NT2/D1 (cell line): ENCODE measurements around the gene BTBD6.

Source experiments
- DNase-seq: peaks from one replicate; pipeline ENCODE4 v3.0.0-alpha.2; 2011; ENCODE audit warnings: low read depth, low spot score
- H3K27me3 ChIP-seq: 2 replicates; pipeline ENCODE4 v1.6.0; 2011; ENCODE audit warnings: mild to moderate bottlenecking; ENCODE audit not compliant: insufficient read length, insufficient read depth
- H3K36me3 ChIP-seq: 2 replicates; pipeline ENCODE4 v1.6.1; 2011; ENCODE audit warnings: mild to moderate bottlenecking, low read length, mixed read lengths; ENCODE audit not compliant: insufficient read depth, insufficient read length
- H3K4me1 ChIP-seq: 2 replicates; pipeline ENCODE4 v1.5.1; 2011; ENCODE audit not compliant: insufficient read depth, insufficient read length
- H3K4me3 ChIP-seq: 2 replicates; pipeline ENCODE4 v1.5.1; 2011; ENCODE audit warnings: low read depth; ENCODE audit not compliant: insufficient read length
- H3K9ac ChIP-seq: 2 replicates; pipeline ENCODE4 v1.6.0; 2011; ENCODE audit warnings: low read depth; ENCODE audit not compliant: insufficient read length
- H3K9me3 ChIP-seq: 2 replicates; pipeline ENCODE4 v1.5.1; 2011; ENCODE audit warnings: mild to moderate bottlenecking, low read length; ENCODE audit not compliant: insufficient read depth
- SUZ12 ChIP-seq: IDR thresholded peaks from 2 replicates; pipeline ENCODE4 v1.6.1; 2011; ENCODE audit not compliant: insufficient read length, insufficient read depth; ENCODE audit errors: extremely low read depth
- YY1 ChIP-seq: IDR thresholded peaks from 2 replicates; pipeline ENCODE4 v1.6.1; 2011; ENCODE audit not compliant: insufficient read length, insufficient read depth
- ZNF274 ChIP-seq: IDR thresholded peaks from 2 replicates; pipeline ENCODE4 v1.6.1; 2011; ENCODE audit warnings: mild to moderate bottlenecking, low read depth, low read length

The BTBD6 gene

DNA sequence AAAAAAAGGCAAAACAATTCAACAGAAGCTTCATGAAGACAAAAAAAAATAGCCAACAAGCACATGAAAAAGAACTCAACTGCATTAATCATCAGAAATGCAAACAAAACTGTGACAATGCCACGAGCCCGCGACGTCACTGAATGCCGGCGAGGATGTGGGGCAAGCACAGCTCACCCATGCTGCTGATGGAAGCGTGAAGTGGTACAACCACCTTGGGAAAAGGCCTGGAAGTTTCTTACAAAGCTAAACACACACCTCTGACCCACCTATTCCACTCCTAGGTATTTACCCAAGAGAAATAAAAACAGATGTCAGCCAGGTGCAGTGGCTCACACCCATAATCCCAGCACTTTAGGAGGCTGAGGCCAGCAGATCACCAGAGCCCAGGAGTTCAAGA, 10.5 kb downstream of the BTBD6 start:
- no peak for DNase-seq
- H3K36me3 ChIP-seq = peaks cover under 1% of the 10 kb centered on the region
- H3K27me3 ChIP-seq = no peaks in the 10 kb centered on the region
- no peak overlapping the region for H3K9ac ChIP-seq
- H3K4me1 ChIP-seq = no peaks in the 10 kb centered on the region
- H3K4me3 ChIP-seq = no peak overlapping the region
- TF ChIP-seq YY1 (no peak), ZNF274 (no peak), SUZ12 (no peak)
- no peaks in the 10 kb centered on the region for H3K9me3 ChIP-seq

DNA sequence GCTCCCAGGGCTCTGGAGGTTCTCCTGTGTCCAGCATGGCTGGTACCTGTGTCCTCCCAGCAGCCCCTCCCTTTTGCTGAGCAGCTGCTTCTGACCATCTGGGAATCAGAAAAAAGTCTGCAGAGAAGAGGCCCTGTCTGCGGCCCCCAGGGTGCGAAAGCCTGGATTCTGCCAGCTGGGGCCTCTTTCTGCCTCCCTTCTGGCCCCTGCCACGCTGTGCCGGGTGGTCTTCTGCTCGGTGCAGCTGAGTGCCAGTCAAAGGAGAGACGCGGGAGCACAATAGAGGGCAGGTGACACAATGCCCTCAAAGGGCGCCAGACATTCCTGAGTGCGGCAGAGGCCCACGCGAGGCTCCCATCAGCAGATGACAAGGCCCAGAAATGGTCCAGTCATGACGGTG, 12.6 kb downstream of the BTBD6 start:
- H3K9ac ChIP-seq = no peak overlapping the region
- no peak for DNase-seq
- H3K4me1 ChIP-seq = no peaks in the 10 kb centered on the region
- H3K27me3 ChIP-seq = no peaks in the 10 kb centered on the region
- no peak overlapping the region for H3K4me3 ChIP-seq
- TF ChIP-seq YY1 = no peak
- H3K9me3 ChIP-seq = no peaks in the 10 kb centered on the region
- H3K36me3 ChIP-seq = no peaks in the 10 kb centered on the region

DNA sequence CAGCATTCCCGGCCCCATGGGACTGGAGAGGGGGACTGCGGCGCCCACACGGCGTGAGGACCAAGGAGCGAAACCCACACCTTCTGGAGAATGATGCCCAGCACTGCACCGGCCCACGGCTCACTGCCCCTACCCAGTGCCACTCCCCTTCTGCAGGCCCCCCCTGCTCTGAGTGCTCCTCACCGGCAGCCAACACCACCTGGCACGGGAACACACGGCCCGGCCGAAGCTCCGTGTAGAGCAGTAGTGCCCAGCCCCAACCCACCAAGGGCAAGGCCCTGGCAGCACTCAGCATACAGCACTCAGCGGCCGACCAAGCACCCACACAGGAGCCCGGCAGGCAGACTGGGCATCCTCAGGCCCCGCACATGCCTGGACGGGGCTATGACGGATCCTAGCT, 13.4 kb downstream of the BTBD6 start:
- DNase-seq = no peak
- Histone ChIP-seq H3K4me1 (no peaks in the 10 kb centered on the region), H3K9ac (no peak overlapping the region)

DNA sequence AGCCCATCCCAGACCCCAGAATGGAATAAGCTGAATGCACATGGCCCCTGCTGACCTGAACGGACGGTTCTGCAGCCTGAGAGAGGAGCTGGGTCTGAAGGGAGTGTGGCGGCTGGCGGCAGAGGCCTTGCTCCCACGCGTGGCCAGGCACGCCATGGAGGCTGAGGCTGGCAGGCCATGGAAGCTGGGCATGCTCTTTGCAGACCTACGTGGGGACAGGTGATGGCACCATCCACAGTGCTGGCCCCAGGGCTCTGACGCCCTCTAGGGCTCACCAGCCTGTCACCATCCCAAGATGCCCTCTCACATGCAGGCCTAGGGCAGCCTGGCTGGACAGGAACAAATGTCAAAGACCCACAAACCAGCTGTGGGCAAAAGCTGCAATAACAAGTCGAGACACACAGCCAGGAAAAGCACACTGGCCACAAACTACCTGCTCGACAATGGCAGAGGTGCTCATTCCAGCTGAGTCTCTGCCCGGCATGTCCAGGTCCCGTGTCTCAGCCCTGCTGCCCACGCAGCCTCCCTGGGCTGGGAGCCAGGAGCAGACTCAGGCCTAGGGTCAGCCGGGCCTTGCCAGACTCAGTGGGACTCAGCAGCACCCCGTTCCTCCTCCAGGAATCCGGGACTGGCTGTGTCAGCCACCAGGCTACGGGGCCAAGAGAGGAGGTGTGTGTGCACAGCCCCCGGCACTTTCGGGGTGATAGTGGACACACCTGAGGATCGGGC, 19.7 kb downstream of the BTBD6 start:
- DNase-seq = no peak
- H3K4me1 ChIP-seq = no peaks in the 10 kb centered on the region

More for the DNA sequence above, 13.4 kb downstream of the BTBD6 start:
- H3K27me3 ChIP-seq = no peaks in the 10 kb centered on the region
- TF ChIP-seq SUZ12 (no peak), YY1 (no peak), ZNF274 (no peak)
- no peaks in the 10 kb centered on the region for H3K9me3 ChIP-seq
- no peaks in the 10 kb centered on the region for H3K36me3 ChIP-seq
- no peak overlapping the region for H3K4me3 ChIP-seq

DNA sequence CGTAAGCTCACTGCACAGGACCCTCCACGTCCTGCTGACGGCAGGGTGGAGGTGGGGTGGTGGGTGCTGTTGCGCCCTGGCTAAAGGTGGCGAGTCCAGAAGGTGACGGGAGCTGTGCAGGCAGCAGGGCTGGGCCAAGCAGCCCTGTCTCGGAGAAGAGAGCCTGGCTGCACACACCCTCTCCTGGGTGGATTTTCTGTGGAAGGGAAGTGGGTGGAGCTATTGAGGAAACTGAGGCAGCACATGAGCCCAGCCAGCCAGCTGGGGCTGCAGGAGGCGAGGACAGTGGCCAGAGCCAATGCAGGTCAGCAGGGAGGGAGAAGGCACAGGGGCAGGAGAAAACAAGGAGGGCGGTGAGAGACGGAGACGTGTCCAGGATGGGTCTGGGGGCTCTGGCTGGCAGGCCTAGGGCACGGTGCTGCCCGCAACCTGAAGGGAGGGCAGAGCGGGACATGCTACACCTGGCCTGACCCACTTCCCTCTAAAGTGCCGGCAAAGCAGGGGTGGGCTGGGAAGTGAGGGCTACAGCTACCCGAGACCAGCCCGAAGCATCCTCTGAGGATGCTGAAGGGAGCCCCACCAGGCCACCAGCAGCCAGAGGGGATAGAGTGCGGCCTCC, 20.5 kb downstream of the BTBD6 start:
- Histone ChIP-seq H3K36me3 (peaks cover 4% of the 10 kb centered on the region), H3K9ac (no peak overlapping the region), H3K27me3 (no peaks in the 10 kb centered on the region), H3K4me1 (no peaks in the 10 kb centered on the region), H3K4me3 (no peak overlapping the region), H3K9me3 (no peaks in the 10 kb centered on the region)
- DNase-seq = no peak
- TF ChIP-seq YY1 (no peak), SUZ12 (no peak), ZNF274 (no peak)

More for the DNA sequence above, 19.7 kb downstream of the BTBD6 start:
- no peaks in the 10 kb centered on the region for H3K27me3 ChIP-seq
- no peak for TF ChIP-seq ZNF274
- no peak for TF ChIP-seq SUZ12
- TF ChIP-seq YY1 = no peak
- H3K9me3 ChIP-seq = no peaks in the 10 kb centered on the region
- peaks cover 4% of the 10 kb centered on the region for H3K36me3 ChIP-seq
- H3K9ac ChIP-seq = no peak overlapping the region
- H3K4me3 ChIP-seq = no peak overlapping the region

DNA sequence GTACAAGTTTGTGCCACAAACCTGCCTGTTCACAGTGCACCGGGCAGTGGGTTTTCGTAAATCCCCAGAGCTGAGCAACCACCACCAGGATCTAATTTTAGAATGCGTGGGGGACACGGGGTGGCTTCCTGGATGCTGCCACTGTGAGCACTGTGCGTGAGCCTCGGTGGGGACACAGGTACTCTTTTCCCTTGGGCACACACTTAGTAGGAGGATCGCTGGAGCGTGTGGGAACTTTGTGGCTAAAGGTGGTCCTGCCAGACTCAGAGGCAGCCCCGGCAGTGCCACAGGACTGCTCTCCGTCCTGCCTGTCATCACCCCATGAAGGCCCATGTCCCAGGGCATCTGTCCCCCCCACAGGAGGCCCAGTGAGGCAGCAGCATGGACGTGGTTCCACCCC, 21.1 kb downstream of the BTBD6 start:
- Histone ChIP-seq H3K27me3 (no peaks in the 10 kb centered on the region), H3K9me3 (no peaks in the 10 kb centered on the region), H3K4me3 (no peak overlapping the region), H3K4me1 (no peaks in the 10 kb centered on the region), H3K36me3 (peaks cover 4% of the 10 kb centered on the region), H3K9ac (no peak overlapping the region)
- DNase-seq = no peak
- TF ChIP-seq ZNF274 (no peak), YY1 (no peak), SUZ12 (no peak)

DNA sequence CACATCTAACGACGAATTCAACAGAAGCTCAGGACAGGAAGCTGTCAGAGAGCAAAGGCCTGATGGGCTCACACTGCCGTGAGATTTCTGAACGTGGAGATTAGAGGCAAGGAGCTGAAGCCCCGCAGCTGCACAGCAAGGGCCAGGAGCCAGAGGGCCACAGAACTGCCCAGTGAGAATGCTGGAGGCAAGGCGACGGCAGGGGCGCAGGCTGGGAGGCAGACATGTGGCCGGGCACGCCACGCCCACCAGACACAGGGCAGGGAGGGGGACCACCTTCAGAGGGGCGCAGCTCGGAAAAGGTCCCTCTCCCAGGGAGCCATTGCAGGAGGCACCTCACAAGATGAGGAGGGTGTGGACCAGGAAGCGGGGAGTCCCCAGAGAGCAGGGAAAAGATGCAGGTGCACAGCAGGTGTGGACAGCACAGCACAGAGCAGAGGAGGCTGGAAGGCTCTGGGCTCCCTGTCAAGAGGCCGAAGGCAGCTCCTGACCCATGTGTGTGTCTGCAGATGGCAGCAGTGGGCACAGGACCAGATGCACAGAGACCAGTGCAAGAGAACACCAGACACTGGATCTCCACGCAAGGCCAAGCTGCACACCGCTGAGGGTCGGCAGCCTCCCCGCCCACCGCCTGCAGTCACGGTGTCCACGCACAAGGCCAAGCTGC, 23.0 kb downstream of the BTBD6 start:
- Histone ChIP-seq H3K4me3 (no peak overlapping the region), H3K9ac (no peak overlapping the region), H3K4me1 (no peaks in the 10 kb centered on the region), H3K27me3 (no peaks in the 10 kb centered on the region), H3K36me3 (peaks cover 4% of the 10 kb centered on the region), H3K9me3 (no peaks in the 10 kb centered on the region)
- DNase-seq = no peak
- TF ChIP-seq SUZ12 (no peak), ZNF274 (no peak), YY1 (no peak)
